Measurements from ENCODE around the gene ITGB1. TPM values are rescaled to one million over a fixed set of nuclear protein-coding genes. Genes with fewer than 3 reads are reported as not detected.
"Not testable (repeated sequence)": the region's sequence is repeated elsewhere in the genome, so short reads cannot be mapped to it uniquely, and the experiment has no call there.

The ITGB1 gene
- 1,000 to 10,000 TPM in 3 of 4 donors, 100 to 1,000 TPM in 1; 998 to 2,832 (median 1,462) TPM for total RNA-seq

DNA sequence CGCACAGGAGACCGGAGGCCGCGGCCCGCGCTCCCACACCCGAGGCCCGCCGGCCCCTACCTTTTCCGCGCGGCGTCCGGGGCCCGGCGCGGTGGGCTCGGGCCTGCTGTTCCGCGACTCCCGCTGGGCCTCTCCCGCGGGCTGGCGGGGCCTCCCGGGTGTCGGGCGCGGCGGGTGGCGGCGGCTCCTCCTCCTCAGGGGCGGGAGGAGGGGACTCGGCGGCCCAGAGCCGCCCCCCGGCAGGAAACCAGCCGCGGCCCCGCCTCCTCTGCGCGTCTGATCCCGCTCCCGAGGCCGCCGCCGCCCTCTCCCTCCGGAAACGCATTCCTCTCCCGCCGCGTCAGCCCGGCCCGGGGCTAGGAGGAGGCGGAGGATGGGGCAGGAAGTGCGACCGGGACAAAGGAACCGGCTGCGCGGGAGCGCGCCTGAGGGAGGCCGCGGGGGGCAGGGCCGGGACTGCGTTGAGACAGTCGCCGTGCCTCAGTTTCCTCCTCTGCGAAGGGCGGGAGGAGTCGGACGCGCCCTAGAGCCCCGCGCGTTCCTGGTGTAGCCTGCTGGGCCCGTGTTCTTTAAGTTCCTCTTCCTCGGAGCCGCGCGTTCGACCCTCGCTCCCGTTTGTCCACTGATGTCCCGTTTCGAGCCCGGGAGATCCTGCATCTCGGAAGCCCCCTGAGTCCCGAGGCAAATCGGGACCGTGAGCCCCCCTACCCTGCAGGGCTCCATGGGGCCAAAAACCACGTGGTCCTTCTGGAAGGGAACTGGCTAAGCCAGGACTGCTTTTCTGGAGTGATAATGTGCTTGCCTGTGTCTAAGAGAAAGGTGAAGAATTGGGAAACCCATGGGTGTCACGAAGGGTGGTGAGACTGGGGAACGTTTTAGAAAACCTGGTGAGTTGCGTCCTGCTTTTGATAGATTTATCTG is at the start of gene ITGB1:
Gene ITGB1, minus strand, starts transcription at position 146 of the 921 bp plus-strand sequence. CDS start 22,672 bp downstream, outside the sequence.
- H3K27me3 ChIP-seq: no peaks in the 10 kb centered on the region
- H3K4me1 ChIP-seq: peaks cover 1 to 77% (median 7%) of the 10 kb centered on the region in 3 donors
- peak within 1 kb of the TSS; percentile 90 to 91 for H3K4me3 ChIP-seq
- TF ChIP-seq EP300 (IDR thresholded peaks at IDR 0.05) (peak; percentile 23), POLR2A (IDR thresholded peaks at IDR 0.05) (peak; percentile 97 to 98), POLR2AphosphoS5 (IDR thresholded peaks at IDR 0.05) (peak; percentile 99)
- TF ChIP-seq, protein P1, sequence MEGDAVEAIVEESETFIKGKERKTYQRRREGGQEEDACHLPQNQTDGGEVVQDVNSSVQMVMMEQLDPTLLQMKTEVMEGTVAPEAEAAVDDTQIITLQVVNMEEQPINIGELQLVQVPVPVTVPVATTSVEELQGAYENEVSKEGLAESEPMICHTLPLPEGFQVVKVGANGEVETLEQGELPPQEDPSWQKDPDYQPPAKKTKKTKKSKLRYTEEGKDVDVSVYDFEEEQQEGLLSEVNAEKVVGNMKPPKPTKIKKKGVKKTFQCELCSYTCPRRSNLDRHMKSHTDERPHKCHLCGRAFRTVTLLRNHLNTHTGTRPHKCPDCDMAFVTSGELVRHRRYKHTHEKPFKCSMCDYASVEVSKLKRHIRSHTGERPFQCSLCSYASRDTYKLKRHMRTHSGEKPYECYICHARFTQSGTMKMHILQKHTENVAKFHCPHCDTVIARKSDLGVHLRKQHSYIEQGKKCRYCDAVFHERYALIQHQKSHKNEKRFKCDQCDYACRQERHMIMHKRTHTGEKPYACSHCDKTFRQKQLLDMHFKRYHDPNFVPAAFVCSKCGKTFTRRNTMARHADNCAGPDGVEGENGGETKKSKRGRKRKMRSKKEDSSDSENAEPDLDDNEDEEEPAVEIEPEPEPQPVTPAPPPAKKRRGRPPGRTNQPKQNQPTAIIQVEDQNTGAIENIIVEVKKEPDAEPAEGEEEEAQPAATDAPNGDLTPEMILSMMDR (IDR thresholded peaks at IDR 0.05): no peak
- H3K27ac ChIP-seq: peak within 1 kb of the TSS; percentile 96 to 99 (median 98)
- H3K36me3 ChIP-seq: no peaks in the 10 kb centered on the region
- WGBS, 2 donors (ENCODE audit: low coverage in 1 of 2): 0% methylated on average over 1 to 3 of the region's 94 CpGs
- H3K9me3 ChIP-seq: no peaks in the 10 kb centered on the region
- ATAC-seq: peak; percentile 93

DNA sequence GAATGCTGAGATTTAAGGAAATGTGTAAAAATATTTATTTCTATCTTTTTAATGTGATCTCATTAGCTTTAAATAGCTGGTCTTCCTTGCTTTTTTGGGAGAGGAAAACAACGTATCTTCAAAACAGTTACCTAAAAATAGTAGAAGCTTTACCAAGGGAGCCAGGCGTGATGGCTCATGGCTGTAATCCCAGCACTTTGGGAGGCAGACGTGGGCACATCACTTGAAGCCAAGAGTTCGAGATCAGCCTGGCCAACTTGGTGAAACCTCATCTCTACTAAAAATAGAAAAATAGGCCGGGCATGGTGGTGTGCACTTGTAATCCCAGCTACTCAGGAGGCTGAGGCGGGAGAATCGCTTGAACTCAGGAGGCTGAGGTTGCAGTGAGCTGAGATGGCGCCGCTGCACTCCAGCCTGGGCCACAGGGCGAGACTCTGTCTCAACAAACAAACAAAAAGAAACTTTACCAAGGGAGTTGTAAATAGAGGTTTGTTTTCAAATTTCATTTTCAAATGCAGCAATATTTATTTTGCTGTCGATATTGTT is 48.4 kb upstream of the ITGB1 start:
- H3K27ac ChIP-seq: peak overlapping the region; percentile 86 to 94 (median 90)
- no peaks in the 10 kb centered on the region for H3K27me3 ChIP-seq
- no peak overlapping the region for H3K4me3 ChIP-seq
- peaks cover 0 to 24% (median 4%) of the 10 kb centered on the region in 3 donors for H3K4me1 ChIP-seq
- H3K36me3 ChIP-seq: no peaks in the 10 kb centered on the region
- WGBS, 2 donors (ENCODE audit: low coverage in 1 of 2): 69 to 80% methylated on average over 7 to 11 of the region's 11 CpGs
- no peak for TF ChIP-seq EP300 (IDR thresholded peaks at IDR 0.05)
- TF ChIP-seq, protein P1 (IDR thresholded peaks at IDR 0.05): no peak
- no peak for TF ChIP-seq POLR2A (IDR thresholded peaks at IDR 0.05)
- no peak for TF ChIP-seq POLR2AphosphoS5 (IDR thresholded peaks at IDR 0.05)
- no peak for ATAC-seq
- no peaks in the 10 kb centered on the region for H3K9me3 ChIP-seq

DNA sequence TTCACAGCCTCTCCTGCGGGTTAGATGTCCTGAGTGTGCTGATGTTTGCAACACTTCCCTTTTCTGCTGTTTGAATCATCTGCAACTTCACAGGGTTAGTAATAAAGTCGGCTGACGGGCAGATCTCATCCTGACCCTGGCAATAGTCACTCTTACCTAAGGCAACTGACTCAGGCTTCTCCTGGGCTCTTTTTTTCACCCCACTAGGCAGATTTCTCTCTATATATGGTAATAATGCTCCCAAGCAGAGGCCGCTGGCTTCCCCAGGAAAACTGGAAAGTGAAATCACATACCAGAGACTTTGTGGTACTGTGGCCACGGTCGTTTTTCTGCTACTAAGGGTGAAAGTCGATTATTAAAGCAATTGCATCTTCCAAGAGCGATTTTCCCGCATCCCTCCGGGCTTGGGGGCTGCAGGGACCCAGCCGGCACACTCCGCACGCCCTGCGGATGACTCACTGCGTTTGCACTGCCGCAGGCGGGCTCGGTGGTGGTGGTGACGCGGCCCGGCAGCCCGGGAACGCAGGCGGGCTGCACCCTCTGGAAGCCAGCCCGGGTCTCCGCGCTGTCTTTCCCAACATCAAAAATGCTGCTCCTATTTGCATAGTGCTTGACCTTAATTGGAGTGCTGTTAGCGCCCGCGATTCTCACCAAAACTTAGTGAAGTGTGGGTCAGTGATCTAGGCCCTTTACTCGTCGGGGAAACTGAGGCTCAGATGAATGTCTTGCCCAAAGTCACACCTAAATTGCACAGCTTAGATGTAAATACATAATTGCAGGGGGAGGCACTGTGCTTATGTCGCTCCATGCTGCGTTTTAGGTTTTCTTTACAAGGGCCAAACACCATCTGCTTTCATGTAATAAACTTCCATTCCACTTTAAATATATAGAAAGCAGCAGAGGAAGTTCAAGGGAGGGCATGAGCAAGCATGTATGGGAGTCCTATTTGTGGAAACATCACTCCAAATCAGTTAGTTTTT is 47.6 kb upstream of the ITGB1 start:
- H3K4me3 ChIP-seq: peak overlapping the region; percentile 45 to 51
- 11 to 17% methylated on average over 8 to 31 of the region's 34 CpGs for WGBS, 2 donors (ENCODE audit: low coverage in 1 of 2)
- peaks cover 0 to 24% (median 4%) of the 10 kb centered on the region in 3 donors for H3K4me1 ChIP-seq
- H3K36me3 ChIP-seq: no peaks in the 10 kb centered on the region
- H3K9me3 ChIP-seq: no peaks in the 10 kb centered on the region
- H3K27me3 ChIP-seq: no peaks in the 10 kb centered on the region
- peak; percentile 44 to 51 for TF ChIP-seq POLR2A (IDR thresholded peaks at IDR 0.05)
- TF ChIP-seq POLR2AphosphoS5 (IDR thresholded peaks at IDR 0.05): peak; percentile 89
- TF ChIP-seq EP300 (IDR thresholded peaks at IDR 0.05): peak; percentile 77
- TF ChIP-seq, protein P1 (IDR thresholded peaks at IDR 0.05): peak in 1 of 4 experiments; percentile 8
- peak overlapping the region; percentile 86 to 94 (median 90) for H3K27ac ChIP-seq
- ATAC-seq: peak; percentile 98

DNA sequence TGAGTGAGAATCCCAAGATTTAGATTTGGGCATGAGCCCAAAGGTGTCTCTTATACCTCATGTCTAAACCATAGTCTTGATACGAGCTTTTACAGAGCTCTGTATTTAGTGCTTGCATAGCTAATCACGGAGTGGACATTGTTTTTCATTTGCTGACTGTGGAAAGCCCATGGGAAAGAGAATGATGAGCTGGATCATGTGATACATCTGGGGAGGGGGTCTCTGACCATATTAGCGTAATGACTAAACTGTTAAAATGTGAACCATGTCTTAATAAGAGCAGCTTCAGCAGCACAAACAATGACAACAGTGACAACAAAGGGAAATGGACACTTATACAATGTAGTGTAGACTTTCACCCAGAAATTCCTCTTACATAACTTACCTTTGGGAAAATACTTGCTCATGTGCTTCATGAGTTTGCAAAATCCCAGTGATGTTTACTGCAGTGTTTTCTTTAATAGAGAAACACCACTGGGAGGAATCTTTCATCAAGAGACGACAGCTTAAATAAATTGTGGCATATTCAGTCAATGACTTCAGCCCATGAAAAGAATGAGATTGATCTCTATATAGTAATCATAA is 44.0 kb upstream of the ITGB1 start:
- no peak for ATAC-seq
- Histone ChIP-seq H3K4me3 (no peak overlapping the region), H3K27ac (no peak overlapping the region), H3K4me1 (peaks cover 0 to 20% (median 4%) of the 10 kb centered on the region in 3 donors), H3K9me3 (no peaks in the 10 kb centered on the region), H3K27me3 (no peaks in the 10 kb centered on the region), H3K36me3 (no peaks in the 10 kb centered on the region)
- TF ChIP-seq EP300 (IDR thresholded peaks at IDR 0.05) (no peak), POLR2A (IDR thresholded peaks at IDR 0.05) (no peak)
- 84 to 94% methylated on average over 2 to 4 of the region's 4 CpGs for WGBS, 2 donors (ENCODE audit: low coverage in 1 of 2)

DNA sequence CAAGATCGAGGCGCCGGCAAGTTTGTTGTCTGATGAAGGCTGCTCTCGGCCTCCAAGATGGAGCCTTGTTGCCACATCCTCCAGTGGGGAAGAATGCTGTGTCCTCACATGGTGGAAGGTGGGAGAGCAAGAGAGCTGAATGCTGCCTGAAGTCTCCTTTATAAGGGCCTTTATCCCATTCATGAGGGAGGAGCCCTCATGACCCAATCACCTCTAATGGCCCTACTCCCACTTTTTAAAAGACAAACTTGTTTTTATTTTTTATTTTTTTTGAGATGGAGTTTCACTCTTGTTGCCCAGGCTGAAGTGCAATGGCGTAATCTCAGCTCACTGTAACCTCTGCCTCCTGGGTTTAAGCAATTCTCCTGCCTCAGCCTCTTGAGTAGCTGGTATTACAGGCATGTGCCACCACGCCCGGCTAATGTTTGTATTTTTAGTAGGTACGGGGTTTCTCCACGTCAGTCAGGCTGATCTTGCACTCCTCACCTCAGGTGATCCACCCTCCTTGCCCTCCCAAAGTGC is 40.1 kb upstream of the ITGB1 start:
- not testable (repeated sequence) for H3K4me3 ChIP-seq, H3K9me3 ChIP-seq, H3K27ac ChIP-seq, H3K4me1 ChIP-seq, ATAC-seq, H3K36me3 ChIP-seq, H3K27me3 ChIP-seq
- 85 to 95% methylated on average over 5 to 9 of the region's 9 CpGs for WGBS, 2 donors (ENCODE audit: low coverage in 1 of 2)

Data from gastroesophageal sphincter (tissue), 4 donors.